Tibial nerve (tissue), 4 donors: ENCODE results near the gene PC.

Source experiments
- EP300 ChIP-seq, 2 donors: sonication (generic); formaldehyde crosslinking; IDR thresholded peaks; one replicate each; pipeline ENCODE4 v1.6.1; 2017; ENCODE audit warnings: antibody characterized with exemption in 2 of 2, mild to moderate bottlenecking in 1 of 2
- POLR2A ChIP-seq, 2 donors: fragments of 450-650 bp; IDR thresholded peaks; one replicate each; pipeline ENCODE4 v1.6.1; 2017; ENCODE audit warnings: antibody characterized with exemption in 2 of 2, mild to moderate bottlenecking in 2 of 2, moderate library complexity in 2 of 2
- TF ChIP-seq, protein P1 (sequence below), 5 experiments: fragments of 200-600 bp in 3 of 5; fragments of 450-650 bp in 2 of 5; sonication (generic) in 3 of 5; IDR thresholded peaks; one replicate each; pipeline ENCODE4 v1.5.1; 2016 to 2019; ENCODE audit warnings: antibody characterized with exemption in 5 of 5, mild to moderate bottlenecking in 3 of 5, moderate library complexity in 2 of 5

DNA sequence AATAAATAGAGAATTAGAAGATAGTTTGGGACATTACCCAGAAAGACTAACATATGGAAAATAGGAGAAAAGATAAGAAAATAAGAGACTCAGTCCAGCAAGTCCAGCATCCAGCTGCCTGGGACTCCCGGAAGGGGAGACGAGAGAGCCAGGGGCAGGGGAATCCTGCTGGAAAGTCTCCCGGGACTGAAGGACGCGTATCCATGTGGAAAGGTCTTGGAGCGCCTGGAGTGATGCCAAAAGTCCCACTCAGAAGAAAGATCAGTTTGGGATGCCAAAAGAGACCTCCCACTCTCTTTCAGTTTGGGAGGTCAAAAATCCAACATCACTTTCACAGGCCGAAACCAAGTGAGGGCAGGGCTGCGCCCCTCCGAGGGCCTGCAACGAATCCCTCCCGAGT, 70.7 kb downstream of the PC start:
- TF ChIP-seq POLR2A (IDR thresholded peaks at IDR 0.05) (no peak), EP300 (IDR thresholded peaks at IDR 0.05) (no peak)
- TF ChIP-seq, protein P1, sequence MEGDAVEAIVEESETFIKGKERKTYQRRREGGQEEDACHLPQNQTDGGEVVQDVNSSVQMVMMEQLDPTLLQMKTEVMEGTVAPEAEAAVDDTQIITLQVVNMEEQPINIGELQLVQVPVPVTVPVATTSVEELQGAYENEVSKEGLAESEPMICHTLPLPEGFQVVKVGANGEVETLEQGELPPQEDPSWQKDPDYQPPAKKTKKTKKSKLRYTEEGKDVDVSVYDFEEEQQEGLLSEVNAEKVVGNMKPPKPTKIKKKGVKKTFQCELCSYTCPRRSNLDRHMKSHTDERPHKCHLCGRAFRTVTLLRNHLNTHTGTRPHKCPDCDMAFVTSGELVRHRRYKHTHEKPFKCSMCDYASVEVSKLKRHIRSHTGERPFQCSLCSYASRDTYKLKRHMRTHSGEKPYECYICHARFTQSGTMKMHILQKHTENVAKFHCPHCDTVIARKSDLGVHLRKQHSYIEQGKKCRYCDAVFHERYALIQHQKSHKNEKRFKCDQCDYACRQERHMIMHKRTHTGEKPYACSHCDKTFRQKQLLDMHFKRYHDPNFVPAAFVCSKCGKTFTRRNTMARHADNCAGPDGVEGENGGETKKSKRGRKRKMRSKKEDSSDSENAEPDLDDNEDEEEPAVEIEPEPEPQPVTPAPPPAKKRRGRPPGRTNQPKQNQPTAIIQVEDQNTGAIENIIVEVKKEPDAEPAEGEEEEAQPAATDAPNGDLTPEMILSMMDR (IDR thresholded peaks at IDR 0.05), result no peak
